ENCODE data around the gene PAN2.
"Not testable (repeated sequence)": the region's sequence is repeated elsewhere in the genome, so short reads cannot be mapped to it uniquely, and the experiment has no call there.

Gene PAN2

GRCh38 chr12:56347255-56347654 lies 13.5 kb upstream of the PAN2 start:
- not testable (repeated sequence) for DNase-seq (ENCODE audit: low read depth in 2 of 2)

GRCh38 chr12:56346675-56347074 lies 12.9 kb upstream of the PAN2 start:
- no peak for DNase-seq (ENCODE audit: low read depth in 2 of 2)

GRCh38 chr12:56342290-56342689 lies 8.5 kb upstream of the PAN2 start:
- not testable (repeated sequence) for DNase-seq (ENCODE audit: low read depth in 2 of 2)

GRCh38 chr12:56341616-56342015 lies 7.8 kb upstream of the PAN2 start:
- no peak for DNase-seq (ENCODE audit: low read depth in 2 of 2)

GRCh38 chr12:56339158-56339422 lies 5.3 kb upstream of the PAN2 start:
- DNase-seq (ENCODE audit: low read depth in 2 of 2), result no peak

- peak; percentile 82 to 92 for DNase-seq (ENCODE audit: low read depth in 2 of 2)
Measured at GRCh38 chr12:56338308-56339157, 4.7 kb upstream of the PAN2 start, which contains the start of gene IL23A. IL23A (plus strand) TSS chr12:56338884; CDS start chr12:56339045, 161 bp downstream.

- DNase-seq (ENCODE audit: low read depth in 2 of 2), result no peak
Measured at GRCh38 chr12:56337753-56338251, 4.0 kb upstream of the PAN2 start.

- DNase-seq (ENCODE audit: low read depth in 2 of 2), result no peak
Measured at GRCh38 chr12:56336361-56337167, 2.8 kb upstream of the PAN2 start.

- DNase-seq (ENCODE audit: low read depth in 2 of 2), result not testable (repeated sequence)
Measured at GRCh38 chr12:56335527-56335926, 1.7 kb upstream of the PAN2 start.

- DNase-seq (ENCODE audit: low read depth in 2 of 2), result no peak
Measured at GRCh38 chr12:56334490-56334793, 642 bp upstream of the PAN2 start.

- DNase-seq (ENCODE audit: low read depth in 2 of 2), result no peak
Measured at GRCh38 chr12:56333197-56333678, 562 bp downstream of the PAN2 start.

GRCh38 chr12:56332512-56333196 lies 1.1 kb downstream of the PAN2 start:
- DNase-seq (ENCODE audit: low read depth in 2 of 2), result no peak

GRCh38 chr12:56330936-56331490 lies 2.8 kb downstream of the PAN2 start:
- DNase-seq (ENCODE audit: low read depth in 2 of 2), result no peak

GRCh38 chr12:56326533-56326932 lies 7.3 kb downstream of the PAN2 start:
- DNase-seq (ENCODE audit: low read depth in 2 of 2), result no peak

- DNase-seq (ENCODE audit: low read depth in 2 of 2), result no peak
Measured at GRCh38 chr12:56326126-56326525, 7.7 kb downstream of the PAN2 start.

GRCh38 chr12:56324206-56324605 lies 9.6 kb downstream of the PAN2 start:
- no peak for DNase-seq (ENCODE audit: low read depth in 2 of 2)

- not testable (repeated sequence) for DNase-seq (ENCODE audit: low read depth in 2 of 2)
Measured at GRCh38 chr12:56321610-56322009, 12.2 kb downstream of the PAN2 start.

GRCh38 chr12:56321027-56321426 lies 12.8 kb downstream of the PAN2 start:
- no peak for DNase-seq (ENCODE audit: low read depth in 2 of 2)

- no peak for DNase-seq (ENCODE audit: low read depth in 2 of 2)
Measured at GRCh38 chr12:56317675-56318074, 16.1 kb downstream of the PAN2 start.

GRCh38 chr12:56315622-56316473 lies 18.0 kb downstream of the PAN2 start, which contains the start of gene CNPY2:
CNPY2 (minus strand) TSS chr12:56315988; CDS start chr12:56315217, 771 bp downstream.
- peak; percentile 90 to 92 for DNase-seq (ENCODE audit: low read depth in 2 of 2)

GRCh38 chr12:56315249-56315621 lies 18.6 kb downstream of the PAN2 start:
- no peak for DNase-seq (ENCODE audit: low read depth in 2 of 2)

Measured in stimulated activated CD8-positive, alpha-beta memory T cell treated with anti-CD3 and anti-CD28 coated beads, Interleukin-7, amount 100 ng/mL, for 4 hours (primary cell).